ENCODE measurements around the gene TULP1. TPM values are rescaled to one million over a fixed set of nuclear protein-coding genes. Genes with fewer than 3 reads are reported as not detected.

Gene TULP1
- total and polyA plus RNA-seq, 9 donors: 0.80 to 2.8 (median 1.9) TPM

DNA sequence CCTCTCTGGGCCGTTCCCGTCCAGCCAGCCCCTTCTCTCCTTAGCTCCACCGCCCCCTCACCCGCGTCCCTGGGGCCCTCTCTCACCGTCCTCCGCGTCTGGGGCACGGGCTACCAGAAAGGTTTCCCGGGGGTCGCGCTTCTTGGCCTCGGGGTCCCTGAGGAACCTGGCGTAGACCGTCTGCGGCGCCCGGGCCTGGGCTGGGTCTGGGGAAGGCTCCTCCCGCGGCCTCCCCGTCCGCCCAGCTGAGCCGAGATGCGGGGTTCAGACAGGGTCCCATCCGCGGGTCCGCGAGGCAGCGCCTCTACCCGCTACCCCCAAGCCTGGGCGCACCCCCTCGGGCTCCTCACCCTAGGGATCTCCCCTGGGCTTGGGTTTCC, 1.1 kb downstream of the TULP1 start:
- WGBS (ENCODE audit: insufficient coverage): 5% methylated on average over 32 of the region's 32 CpGs
- Histone ChIP-seq H3K4me1 (ENCODE audit: control insufficient read depth, insufficient read depth, low read length) (peaks cover 19% of the 10 kb centered on the region), H3K4me3 (ENCODE audit: low read length) (peak overlapping the region; percentile 36), H3K36me3 (ENCODE audit: control insufficient read depth, insufficient read depth, low read length) (no peaks in the 10 kb centered on the region), H3K27me3 (ENCODE audit: control insufficient read depth, insufficient read depth, low read length) (peaks cover 28% of the 10 kb centered on the region), H3K9me3 (replicated peaks; ENCODE audit: control insufficient read depth, low read depth, low read length) (no peaks in the 10 kb centered on the region), H3K27ac (ENCODE audit: low read length) (no peak overlapping the region)
- peak; percentile 24 for DNase-seq

DNA sequence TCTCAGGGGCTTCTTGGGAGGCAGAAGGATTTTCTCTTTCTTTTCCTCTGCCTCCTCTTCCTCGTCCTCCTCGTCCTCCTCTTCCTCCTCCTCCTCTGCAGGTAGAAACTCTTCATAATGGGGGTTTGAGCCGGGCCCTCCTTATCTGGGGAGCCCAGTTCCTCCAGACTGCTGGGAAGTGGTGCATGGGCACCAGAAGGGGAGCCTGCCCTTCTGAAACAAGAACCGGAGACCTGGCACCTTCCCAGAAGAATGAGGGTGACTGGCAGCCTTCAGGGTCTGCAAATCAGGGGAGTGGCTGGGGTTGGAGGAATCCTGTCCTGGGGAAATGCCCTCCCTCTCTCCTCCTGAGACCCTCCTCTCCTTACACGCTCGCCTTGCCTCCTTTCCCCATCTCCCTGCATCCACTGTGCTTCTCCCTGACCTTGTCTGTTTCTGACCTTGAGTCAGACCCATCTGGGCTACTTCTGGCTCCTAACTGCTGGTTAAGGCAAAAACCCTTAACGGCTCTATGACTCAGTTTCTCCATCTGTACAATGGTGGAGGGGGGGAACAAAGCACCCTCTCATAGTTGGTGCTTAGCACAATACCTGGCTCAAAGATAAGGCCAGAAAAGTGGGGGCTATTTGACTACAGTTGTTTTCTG, 1.7 kb downstream of the TULP1 start:
- H3K9me3 ChIP-seq (replicated peaks; ENCODE audit: control insufficient read depth, low read depth, low read length): no peaks in the 10 kb centered on the region
- peak overlapping the region; percentile 36 for H3K4me3 ChIP-seq (ENCODE audit: low read length)
- H3K27me3 ChIP-seq (ENCODE audit: control insufficient read depth, insufficient read depth, low read length): peaks cover 31% of the 10 kb centered on the region
- H3K36me3 ChIP-seq (ENCODE audit: control insufficient read depth, insufficient read depth, low read length): no peaks in the 10 kb centered on the region
- WGBS (ENCODE audit: insufficient coverage): 60% methylated on average over 2 of the region's 7 CpGs
- DNase-seq: no peak
- no peak overlapping the region for H3K27ac ChIP-seq (ENCODE audit: low read length)
- peaks cover 19% of the 10 kb centered on the region for H3K4me1 ChIP-seq (ENCODE audit: control insufficient read depth, insufficient read depth, low read length)

DNA sequence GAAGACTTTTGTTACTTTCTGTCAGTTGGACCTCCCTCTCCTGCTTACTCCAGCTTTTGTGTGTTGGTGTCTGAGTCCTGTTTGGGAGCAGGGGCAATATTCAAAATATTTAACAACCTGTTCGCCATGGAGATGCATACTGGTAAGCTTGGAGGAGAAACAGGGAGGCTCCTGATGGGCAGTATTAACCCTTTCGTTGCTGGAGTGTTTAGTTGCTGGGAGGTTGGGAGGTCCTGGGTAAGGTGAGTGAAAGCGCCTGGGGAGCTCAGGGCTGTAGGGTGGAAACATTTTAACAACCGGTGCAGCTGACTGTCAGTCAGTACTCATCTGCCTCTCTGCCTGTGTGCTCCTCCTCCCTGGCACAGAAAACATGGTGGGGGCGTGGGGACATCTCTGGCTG, 4.2 kb downstream of the TULP1 start:
- WGBS (ENCODE audit: insufficient coverage): 53% methylated on average over 3 of the region's 5 CpGs

DNA sequence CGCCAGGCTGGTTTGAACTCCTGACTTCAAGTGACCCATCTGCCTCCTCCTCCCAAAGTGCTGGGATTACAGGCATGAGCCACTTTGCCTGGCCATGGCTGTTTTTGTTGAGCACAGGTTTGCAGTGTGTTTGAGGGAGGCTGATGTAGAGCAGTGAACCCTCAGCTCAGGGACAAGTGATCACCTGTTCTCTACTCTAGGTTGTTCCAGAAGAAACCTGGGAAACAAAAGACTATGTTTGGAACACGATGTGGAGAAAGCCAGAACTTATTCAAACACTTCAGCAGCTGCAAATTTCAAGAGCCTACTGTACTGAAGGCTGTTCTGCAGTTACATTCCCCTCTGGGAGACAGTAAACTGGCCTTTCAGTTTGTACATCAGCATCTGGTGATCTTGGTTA, 4.7 kb downstream of the TULP1 start:
- DNase-seq: no peak
- no peaks in the 10 kb centered on the region for H3K9me3 ChIP-seq (replicated peaks; ENCODE audit: control insufficient read depth, low read depth, low read length)
- no peaks in the 10 kb centered on the region for H3K36me3 ChIP-seq (ENCODE audit: control insufficient read depth, insufficient read depth, low read length)
- no peak overlapping the region for H3K27ac ChIP-seq (ENCODE audit: low read length)
- no peak overlapping the region for H3K4me3 ChIP-seq (ENCODE audit: low read length)
- WGBS (ENCODE audit: insufficient coverage): no CpG with 5 or more reads among the region's 2 CpGs
- H3K4me1 ChIP-seq (ENCODE audit: control insufficient read depth, insufficient read depth, low read length): peaks cover 30% of the 10 kb centered on the region
- H3K27me3 ChIP-seq (ENCODE audit: control insufficient read depth, insufficient read depth, low read length): peaks cover 41% of the 10 kb centered on the region

More for the DNA sequence above, 4.2 kb downstream of the TULP1 start:
- no peak for DNase-seq
- H3K27me3 ChIP-seq (ENCODE audit: control insufficient read depth, insufficient read depth, low read length): peaks cover 38% of the 10 kb centered on the region
- H3K36me3 ChIP-seq (ENCODE audit: control insufficient read depth, insufficient read depth, low read length): no peaks in the 10 kb centered on the region
- no peak overlapping the region for H3K4me3 ChIP-seq (ENCODE audit: low read length)
- H3K9me3 ChIP-seq (replicated peaks; ENCODE audit: control insufficient read depth, low read depth, low read length): no peaks in the 10 kb centered on the region
- no peak overlapping the region for H3K27ac ChIP-seq (ENCODE audit: low read length)
- peaks cover 27% of the 10 kb centered on the region for H3K4me1 ChIP-seq (ENCODE audit: control insufficient read depth, insufficient read depth, low read length)

DNA sequence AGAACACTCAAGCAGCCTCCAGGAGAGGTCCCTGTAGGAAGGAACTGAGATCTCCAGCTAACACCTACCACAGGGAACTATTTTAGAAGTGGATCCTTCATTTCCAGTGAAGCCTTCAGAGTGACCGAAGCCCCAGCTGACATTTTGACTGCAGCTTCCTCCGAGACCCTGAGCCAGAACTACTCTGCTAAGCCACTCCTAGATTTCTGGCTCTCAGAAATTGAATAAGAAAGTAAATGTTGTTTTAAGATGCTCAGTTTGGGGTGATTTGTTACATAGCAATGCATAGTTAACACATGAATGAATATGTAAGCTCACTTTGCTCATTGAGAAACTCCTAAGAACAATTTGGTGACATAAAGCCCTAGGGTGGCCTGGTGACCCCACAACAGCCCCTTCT, 5.5 kb downstream of the TULP1 start:
- no peaks in the 10 kb centered on the region for H3K36me3 ChIP-seq (ENCODE audit: control insufficient read depth, insufficient read depth, low read length)
- peaks cover 35% of the 10 kb centered on the region for H3K27me3 ChIP-seq (ENCODE audit: control insufficient read depth, insufficient read depth, low read length)

DNA sequence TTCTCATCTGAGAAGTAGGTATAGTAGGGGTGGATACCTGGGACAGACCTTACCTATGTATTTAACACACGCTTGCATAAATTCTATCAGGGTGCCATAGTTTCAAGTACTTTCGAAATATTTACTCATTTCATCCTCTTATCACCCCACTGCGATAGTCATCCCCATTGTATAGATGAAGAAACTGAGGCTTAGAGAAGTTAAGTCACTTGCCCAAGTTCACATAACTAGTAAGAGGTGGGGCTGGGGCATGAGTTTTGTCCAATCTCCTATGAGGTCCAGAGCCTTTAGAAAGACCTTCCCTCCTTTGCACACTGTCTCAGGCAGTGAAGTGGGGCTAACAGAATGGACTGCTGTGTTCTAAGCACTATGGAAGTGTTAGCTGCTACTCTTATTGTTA, 6.2 kb downstream of the TULP1 start:
- H3K9me3 ChIP-seq (replicated peaks; ENCODE audit: control insufficient read depth, low read depth, low read length): no peaks in the 10 kb centered on the region
- H3K27ac ChIP-seq (ENCODE audit: low read length): no peak overlapping the region
- H3K27me3 ChIP-seq (ENCODE audit: control insufficient read depth, insufficient read depth, low read length): peaks cover 30% of the 10 kb centered on the region
- H3K36me3 ChIP-seq (ENCODE audit: control insufficient read depth, insufficient read depth, low read length): no peaks in the 10 kb centered on the region
- DNase-seq: no peak
- H3K4me1 ChIP-seq (ENCODE audit: control insufficient read depth, insufficient read depth, low read length): peaks cover 26% of the 10 kb centered on the region
- no CpG with 5 or more reads among the region's 3 CpGs for WGBS (ENCODE audit: insufficient coverage)
- H3K4me3 ChIP-seq (ENCODE audit: low read length): no peak overlapping the region

More for the DNA sequence above, 5.5 kb downstream of the TULP1 start:
- H3K9me3 ChIP-seq (replicated peaks; ENCODE audit: control insufficient read depth, low read depth, low read length): no peaks in the 10 kb centered on the region
- no peak overlapping the region for H3K27ac ChIP-seq (ENCODE audit: low read length)
- WGBS (ENCODE audit: insufficient coverage): 40% methylated on average over 1 of the region's 2 CpGs
- no peak for DNase-seq
- H3K4me1 ChIP-seq (ENCODE audit: control insufficient read depth, insufficient read depth, low read length): peaks cover 29% of the 10 kb centered on the region
- H3K4me3 ChIP-seq (ENCODE audit: low read length): no peak overlapping the region

DNA sequence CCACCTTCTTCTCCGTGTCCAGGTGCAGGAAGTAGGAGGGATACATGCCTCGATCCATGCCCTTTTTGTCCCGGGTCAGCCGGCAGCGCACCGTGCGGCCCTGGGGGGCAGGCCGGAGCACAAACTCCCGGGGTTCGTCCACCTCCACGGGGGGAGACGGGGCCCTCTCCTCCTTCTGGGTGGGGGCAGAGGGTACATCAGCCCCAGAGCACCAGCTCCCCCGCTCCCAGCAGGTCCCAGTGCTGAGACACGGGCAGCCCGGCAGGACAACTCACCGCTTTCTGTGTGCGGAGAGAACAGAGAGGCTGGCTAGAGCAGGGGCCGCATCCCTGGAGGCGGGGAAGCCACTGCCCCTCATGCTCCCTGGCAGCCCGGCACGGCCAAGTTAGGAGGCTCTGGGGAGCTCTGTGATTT, 6.7 kb downstream of the TULP1 start:
- Histone ChIP-seq H3K4me1 (ENCODE audit: control insufficient read depth, insufficient read depth, low read length) (peaks cover 25% of the 10 kb centered on the region), H3K27ac (ENCODE audit: low read length) (no peak overlapping the region), H3K4me3 (ENCODE audit: low read length) (no peak overlapping the region), H3K36me3 (ENCODE audit: control insufficient read depth, insufficient read depth, low read length) (no peaks in the 10 kb centered on the region), H3K9me3 (replicated peaks; ENCODE audit: control insufficient read depth, low read depth, low read length) (no peaks in the 10 kb centered on the region), H3K27me3 (ENCODE audit: control insufficient read depth, insufficient read depth, low read length) (peaks cover 25% of the 10 kb centered on the region)
- WGBS (ENCODE audit: insufficient coverage): 88% methylated on average over 4 of the region's 21 CpGs
- DNase-seq: no peak

DNA sequence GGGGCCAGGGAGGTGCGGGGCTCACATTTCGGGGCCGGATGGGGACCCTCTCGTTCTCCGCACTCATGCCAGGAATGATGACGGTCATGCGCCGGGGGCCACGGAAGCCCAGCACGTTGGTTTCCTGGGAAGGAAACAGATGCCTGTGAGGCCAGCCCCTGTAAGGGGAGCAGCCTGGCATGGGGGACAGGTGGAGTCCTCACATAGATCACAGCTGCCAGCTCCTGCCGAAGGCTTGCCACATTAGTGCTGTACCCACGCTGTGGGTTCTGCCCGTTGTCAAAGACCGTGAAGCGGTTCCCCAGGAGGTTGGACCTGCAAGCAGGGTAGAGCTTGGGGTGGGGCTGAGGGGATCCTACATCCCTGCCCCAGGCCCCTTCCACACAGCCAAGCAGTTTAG, 9.2 kb downstream of the TULP1 start:
- Histone ChIP-seq H3K27ac (ENCODE audit: low read length) (peak overlapping the region; percentile 87), H3K27me3 (ENCODE audit: control insufficient read depth, insufficient read depth, low read length) (peaks cover 23% of the 10 kb centered on the region), H3K4me1 (ENCODE audit: control insufficient read depth, insufficient read depth, low read length) (peaks cover 43% of the 10 kb centered on the region), H3K4me3 (ENCODE audit: low read length) (no peak overlapping the region), H3K36me3 (ENCODE audit: control insufficient read depth, insufficient read depth, low read length) (no peaks in the 10 kb centered on the region), H3K9me3 (replicated peaks; ENCODE audit: control insufficient read depth, low read depth, low read length) (no peaks in the 10 kb centered on the region)
- DNase-seq: peak; percentile 73
- WGBS (ENCODE audit: insufficient coverage): 33% methylated on average over 11 of the region's 15 CpGs

DNA sequence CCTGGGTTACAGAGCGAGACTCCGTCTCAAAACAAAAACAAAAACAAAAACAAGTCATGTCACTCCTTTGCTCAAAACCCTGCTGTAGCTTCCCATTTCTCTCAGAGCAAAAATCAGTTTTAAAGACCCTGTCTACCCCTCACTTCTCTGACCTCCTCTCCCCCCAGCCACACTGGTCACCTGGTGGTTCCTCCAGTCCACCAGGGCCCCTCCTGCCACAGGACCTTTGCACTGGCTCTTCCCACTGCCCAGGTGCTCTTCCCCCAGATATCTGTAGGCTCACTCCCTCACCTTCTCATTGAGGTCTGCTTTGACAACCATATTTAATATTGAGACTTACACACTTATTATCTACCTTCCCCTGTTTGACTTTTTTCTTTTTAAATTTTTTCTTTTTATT, 10.9 kb downstream of the TULP1 start:
- peaks cover 27% of the 10 kb centered on the region for H3K27me3 ChIP-seq (ENCODE audit: control insufficient read depth, insufficient read depth, low read length)
- peak overlapping the region; percentile 51 for H3K27ac ChIP-seq (ENCODE audit: low read length)
- H3K4me3 ChIP-seq (ENCODE audit: low read length): no peak overlapping the region
- WGBS (ENCODE audit: insufficient coverage): 94% methylated on average over 2 of the region's 2 CpGs
- H3K9me3 ChIP-seq (replicated peaks; ENCODE audit: control insufficient read depth, low read depth, low read length): no peaks in the 10 kb centered on the region
- DNase-seq: no peak
- no peaks in the 10 kb centered on the region for H3K36me3 ChIP-seq (ENCODE audit: control insufficient read depth, insufficient read depth, low read length)
- peaks cover 52% of the 10 kb centered on the region for H3K4me1 ChIP-seq (ENCODE audit: control insufficient read depth, insufficient read depth, low read length)

DNA sequence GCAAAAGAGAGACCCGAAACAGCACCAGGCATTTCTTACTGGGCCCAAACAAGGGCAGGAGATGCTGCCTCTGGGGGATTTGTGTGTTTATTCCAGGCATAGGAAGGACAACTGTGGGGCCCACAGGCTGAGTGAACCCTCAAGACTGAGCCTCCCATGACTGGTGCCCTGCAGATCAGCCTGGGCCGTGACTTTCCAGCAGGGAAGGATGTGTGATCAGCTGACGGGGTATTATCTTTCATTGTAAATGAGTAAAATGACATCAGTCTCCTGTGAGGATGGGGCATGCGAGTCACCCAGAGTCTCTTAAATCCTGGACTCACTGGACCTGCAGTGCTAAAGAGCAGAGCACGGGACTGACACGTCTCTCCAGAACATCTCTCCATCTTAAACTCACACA, 11.9 kb downstream of the TULP1 start:
- peaks cover 19% of the 10 kb centered on the region for H3K27me3 ChIP-seq (ENCODE audit: control insufficient read depth, insufficient read depth, low read length)
- no peaks in the 10 kb centered on the region for H3K9me3 ChIP-seq (replicated peaks; ENCODE audit: control insufficient read depth, low read depth, low read length)
- peaks cover 54% of the 10 kb centered on the region for H3K4me1 ChIP-seq (ENCODE audit: control insufficient read depth, insufficient read depth, low read length)
- no peak overlapping the region for H3K4me3 ChIP-seq (ENCODE audit: low read length)
- WGBS (ENCODE audit: insufficient coverage): 23% methylated on average over 5 of the region's 6 CpGs
- peak overlapping the region; percentile 88 for H3K27ac ChIP-seq (ENCODE audit: low read length)
- no peak for DNase-seq
- H3K36me3 ChIP-seq (ENCODE audit: control insufficient read depth, insufficient read depth, low read length): no peaks in the 10 kb centered on the region

DNA sequence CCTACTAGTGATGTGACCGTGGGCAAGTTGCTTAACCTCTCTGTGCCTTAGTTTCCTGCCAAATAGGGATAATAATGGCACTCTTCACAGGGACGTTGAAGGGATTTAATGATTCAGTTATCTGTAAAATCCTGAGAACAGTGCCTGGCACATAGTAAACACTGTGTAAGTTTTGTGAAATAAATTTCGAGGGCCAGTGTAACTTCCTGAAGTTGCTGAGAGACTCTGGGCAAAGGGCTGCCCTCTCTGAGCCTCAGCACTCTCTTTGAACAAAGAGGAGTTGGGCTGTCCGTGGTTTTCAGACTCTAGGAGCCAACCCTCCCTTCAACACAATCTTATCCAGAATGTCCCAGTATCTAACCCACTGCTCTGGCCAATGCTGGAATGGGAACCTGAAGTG, 13.3 kb downstream of the TULP1 start:
- DNase-seq: no peak
- Histone ChIP-seq H3K4me1 (ENCODE audit: control insufficient read depth, insufficient read depth, low read length) (peaks cover 67% of the 10 kb centered on the region), H3K27me3 (ENCODE audit: control insufficient read depth, insufficient read depth, low read length) (peaks cover 15% of the 10 kb centered on the region), H3K36me3 (ENCODE audit: control insufficient read depth, insufficient read depth, low read length) (no peaks in the 10 kb centered on the region), H3K27ac (ENCODE audit: low read length) (peak overlapping the region; percentile 88), H3K4me3 (ENCODE audit: low read length) (no peak overlapping the region), H3K9me3 (replicated peaks; ENCODE audit: control insufficient read depth, low read depth, low read length) (no peaks in the 10 kb centered on the region)
- 85% methylated on average over 3 of the region's 4 CpGs for WGBS (ENCODE audit: insufficient coverage)
